Loucy (cell line): Measurements from ENCODE around the gene KCNJ6.

Experiments used
- H2AFZ ChIP-seq: fragments of 200-600 bp; sonication (generic); 2 replicates; pipeline ENCODE4 v1.6.0; 2016; ENCODE audit warnings: antibody characterized with exemption, mild to moderate bottlenecking, low read length, moderate library complexity
- H3F3A ChIP-seq: fragments of 200-600 bp; 2 replicates; pipeline ENCODE4 v1.6.0; 2016; ENCODE audit warnings: antibody characterized with exemption, low read depth, mild to moderate bottlenecking
- H3K27me3 ChIP-seq: fragments of 200-600 bp; sonication (generic); 2 replicates; pipeline ENCODE4 v1.6.1; 2014; ENCODE audit warnings: low read length, mild to moderate bottlenecking; ENCODE audit not compliant: insufficient read depth, poor library complexity, severe bottlenecking
- H3K36me3 ChIP-seq: fragments of 200-600 bp; sonication (generic); 2 replicates; pipeline ENCODE4 v1.6.1; 2016; ENCODE audit warnings: low read length; ENCODE audit not compliant: insufficient read depth
- H3K4me1 ChIP-seq: fragments of 200-600 bp; sonication (generic); 2 replicates; pipeline ENCODE4 v1.5.1; 2014; ENCODE audit warnings: low read length, mild to moderate bottlenecking; ENCODE audit not compliant: insufficient read depth, poor library complexity, severe bottlenecking
- H3K4me2 ChIP-seq: fragments of 200-600 bp; sonication (generic); 2 replicates; pipeline ENCODE4 v1.6.0; 2014; ENCODE audit warnings: antibody characterized with exemption, low read length, low read depth, mild to moderate bottlenecking; ENCODE audit not compliant: poor library complexity, severe bottlenecking
- H3K4me3 ChIP-seq: fragments of 200-600 bp; sonication (generic); 2 replicates; pipeline ENCODE4 v1.5.1; 2014; ENCODE audit warnings: low read length, mild to moderate bottlenecking, mixed read lengths; ENCODE audit not compliant: poor library complexity, severe bottlenecking
- H3K79me2 ChIP-seq: fragments of 200-600 bp; sonication (generic); 2 replicates; pipeline ENCODE4 v1.6.1; 2014; ENCODE audit warnings: low read length; ENCODE audit not compliant: insufficient read depth
- H3K9ac ChIP-seq: fragments of 200-600 bp; sonication (generic); 2 replicates; pipeline ENCODE4 v1.6.0; 2014; ENCODE audit warnings: mild to moderate bottlenecking, low read depth, low read length, moderate library complexity; ENCODE audit not compliant: poor library complexity, severe bottlenecking
- H3K9me2 ChIP-seq: fragments of 200-600 bp; sonication (generic); replicated peaks from 2 replicates; pipeline ENCODE4 v1.6.1; 2016; ENCODE audit warnings: low read depth, low read length, mixed read lengths
- H3K9me3 ChIP-seq: fragments of 200-600 bp; sonication (generic); 2 replicates; pipeline ENCODE4 v1.6.1; 2014; ENCODE audit warnings: mild to moderate bottlenecking, antibody characterized with exemption, low read length, low read depth; ENCODE audit not compliant: insufficient read depth
- H4K20me1 ChIP-seq: fragments of 200-600 bp; sonication (generic); 2 replicates; pipeline ENCODE4 v1.6.0; 2014; ENCODE audit warnings: antibody characterized with exemption, low read length, mild to moderate bottlenecking; ENCODE audit not compliant: insufficient read depth, poor library complexity, severe bottlenecking
- CTCF ChIP-seq: fragments of 200-600 bp; sonication (generic); conservative IDR thresholded peaks from 2 replicates; pipeline ENCODE4 v1.5.1; 2014; ENCODE audit warnings: mild to moderate bottlenecking, antibody characterized with exemption, low read length
- EZH2phosphoT487 ChIP-seq: fragments of 200-600 bp; IDR thresholded peaks from 2 replicates; pipeline ENCODE4 v1.6.1; 2018; ENCODE audit warnings: antibody characterized with exemption, mild to moderate bottlenecking, moderate library complexity, borderline replicate concordance

KCNJ6 gene

GRCh38 chr21:37888659-37889058, 27.6 kb downstream of the KCNJ6 start:
- Histone ChIP-seq H3K9ac (no peak overlapping the region), H3K4me1 (no peaks in the 10 kb centered on the region), H3K27me3 (no peaks in the 10 kb centered on the region), H4K20me1 (no peaks in the 10 kb centered on the region), H2AFZ (no peak overlapping the region), H3K9me3 (no peaks in the 10 kb centered on the region), H3K9me2 (no peaks in the 10 kb centered on the region), H3K79me2 (no peaks in the 10 kb centered on the region), H3K4me2 (no peak overlapping the region), H3F3A (no peaks in the 10 kb centered on the region), H3K4me3 (no peak overlapping the region), H3K36me3 (no peaks in the 10 kb centered on the region)
- TF ChIP-seq EZH2phosphoT487, result no peak
- TF ChIP-seq CTCF, result no peak

- no peaks in the 10 kb centered on the region for H3K79me2 ChIP-seq
- H3K9me3 ChIP-seq, result no peaks in the 10 kb centered on the region
- no peak overlapping the region for H3K9ac ChIP-seq
- H4K20me1 ChIP-seq, result no peaks in the 10 kb centered on the region
- no peak overlapping the region for H3K4me2 ChIP-seq
- no peaks in the 10 kb centered on the region for H3K27me3 ChIP-seq
- no peaks in the 10 kb centered on the region for H3K36me3 ChIP-seq
- no peaks in the 10 kb centered on the region for H3F3A ChIP-seq
- TF ChIP-seq CTCF, result no peak
- no peak for TF ChIP-seq EZH2phosphoT487
- H2AFZ ChIP-seq, result no peak overlapping the region
- no peak overlapping the region for H3K4me3 ChIP-seq
- no peaks in the 10 kb centered on the region for H3K4me1 ChIP-seq
- H3K9me2 ChIP-seq, result no peaks in the 10 kb centered on the region
Measured at GRCh38 chr21:37886726-37887299, 29.4 kb downstream of the KCNJ6 start.

GRCh38 chr21:37886120-37886519, 30.1 kb downstream of the KCNJ6 start:
- no peaks in the 10 kb centered on the region for H3K27me3 ChIP-seq
- no peaks in the 10 kb centered on the region for H3F3A ChIP-seq
- no peaks in the 10 kb centered on the region for H4K20me1 ChIP-seq
- TF ChIP-seq CTCF (no peak), EZH2phosphoT487 (no peak)
- no peak overlapping the region for H3K9ac ChIP-seq
- no peaks in the 10 kb centered on the region for H3K4me1 ChIP-seq
- H3K4me2 ChIP-seq, result no peak overlapping the region
- no peaks in the 10 kb centered on the region for H3K36me3 ChIP-seq
- no peaks in the 10 kb centered on the region for H3K9me3 ChIP-seq
- no peak overlapping the region for H3K4me3 ChIP-seq
- no peak overlapping the region for H2AFZ ChIP-seq
- no peaks in the 10 kb centered on the region for H3K79me2 ChIP-seq
- no peaks in the 10 kb centered on the region for H3K9me2 ChIP-seq
